ENCODE results near the gene RPS6KB1. TPM values are rescaled to one million over a fixed set of nuclear protein-coding genes. Genes with fewer than 3 reads are reported as not detected.

Gene RPS6KB1
- total RNA-seq, 3 donors from 2014 or later (not counting 1 experiment from before 2014, with no cell fraction given): 70.6 to 85.0 (median 78.2) TPM

DNA sequence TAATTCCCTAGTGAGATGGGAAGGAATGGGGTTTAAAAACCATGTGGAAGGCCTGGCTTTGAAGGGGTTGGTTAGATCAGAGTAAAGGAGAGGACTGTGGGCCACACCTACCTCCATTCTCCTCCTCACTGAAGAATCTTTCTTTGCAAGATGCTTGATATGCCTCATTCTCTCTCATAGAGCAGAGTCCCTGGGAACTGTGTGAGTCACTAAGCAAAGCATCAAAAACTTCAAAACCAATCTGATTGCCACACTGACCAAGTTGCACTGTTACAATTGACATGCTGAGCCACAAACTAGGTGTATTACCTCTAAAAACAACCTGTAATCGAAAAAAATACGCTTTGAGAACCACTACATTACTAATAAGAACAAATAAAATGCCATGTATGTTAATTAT, 2.2 kb upstream of the RPS6KB1 start:
- H3K27me3 ChIP-seq (ENCODE audit: control insufficient read depth, insufficient read depth, low read length): no peaks in the 10 kb centered on the region
- intact Hi-C loops (cut with micrococcal nuclease): no loop called here
- H3K27ac ChIP-seq (ENCODE audit: low read length): no peak overlapping the region
- Mint-ChIP-seq H3K27me3 (ENCODE audit: low read depth in 2 of 2) (no peaks in the 10 kb centered on the region), H3K27ac (peak overlapping the region in 1 of 2 donors; percentile 44), H3K36me3 (no peaks in the 10 kb centered on the region), H3K4me3 (peak overlapping the region; percentile 29), H3K4me1 (peaks cover 40 to 48% of the 10 kb centered on the region in 2 donors), H3K9me3 (no peaks in the 10 kb centered on the region)
- H3K9me3 ChIP-seq (ENCODE audit: control insufficient read depth, insufficient read depth, low read length): no peaks in the 10 kb centered on the region
- no peak overlapping the region for H3K4me3 ChIP-seq (ENCODE audit: low read length)
- TF ChIP-seq, protein P1, sequence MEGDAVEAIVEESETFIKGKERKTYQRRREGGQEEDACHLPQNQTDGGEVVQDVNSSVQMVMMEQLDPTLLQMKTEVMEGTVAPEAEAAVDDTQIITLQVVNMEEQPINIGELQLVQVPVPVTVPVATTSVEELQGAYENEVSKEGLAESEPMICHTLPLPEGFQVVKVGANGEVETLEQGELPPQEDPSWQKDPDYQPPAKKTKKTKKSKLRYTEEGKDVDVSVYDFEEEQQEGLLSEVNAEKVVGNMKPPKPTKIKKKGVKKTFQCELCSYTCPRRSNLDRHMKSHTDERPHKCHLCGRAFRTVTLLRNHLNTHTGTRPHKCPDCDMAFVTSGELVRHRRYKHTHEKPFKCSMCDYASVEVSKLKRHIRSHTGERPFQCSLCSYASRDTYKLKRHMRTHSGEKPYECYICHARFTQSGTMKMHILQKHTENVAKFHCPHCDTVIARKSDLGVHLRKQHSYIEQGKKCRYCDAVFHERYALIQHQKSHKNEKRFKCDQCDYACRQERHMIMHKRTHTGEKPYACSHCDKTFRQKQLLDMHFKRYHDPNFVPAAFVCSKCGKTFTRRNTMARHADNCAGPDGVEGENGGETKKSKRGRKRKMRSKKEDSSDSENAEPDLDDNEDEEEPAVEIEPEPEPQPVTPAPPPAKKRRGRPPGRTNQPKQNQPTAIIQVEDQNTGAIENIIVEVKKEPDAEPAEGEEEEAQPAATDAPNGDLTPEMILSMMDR (IDR thresholded peaks at IDR 0.05): no peak
- DNase-seq (no peak), ATAC-seq (no peak)
- peaks cover 24% of the 10 kb centered on the region for H3K4me1 ChIP-seq (ENCODE audit: control insufficient read depth, insufficient read depth, low read length)
- peaks cover 6% of the 10 kb centered on the region for H3K36me3 ChIP-seq (ENCODE audit: control insufficient read depth, insufficient read depth, low read length)
- no CpG with 5 or more reads among the region's 2 CpGs for WGBS (ENCODE audit: insufficient coverage)

DNA sequence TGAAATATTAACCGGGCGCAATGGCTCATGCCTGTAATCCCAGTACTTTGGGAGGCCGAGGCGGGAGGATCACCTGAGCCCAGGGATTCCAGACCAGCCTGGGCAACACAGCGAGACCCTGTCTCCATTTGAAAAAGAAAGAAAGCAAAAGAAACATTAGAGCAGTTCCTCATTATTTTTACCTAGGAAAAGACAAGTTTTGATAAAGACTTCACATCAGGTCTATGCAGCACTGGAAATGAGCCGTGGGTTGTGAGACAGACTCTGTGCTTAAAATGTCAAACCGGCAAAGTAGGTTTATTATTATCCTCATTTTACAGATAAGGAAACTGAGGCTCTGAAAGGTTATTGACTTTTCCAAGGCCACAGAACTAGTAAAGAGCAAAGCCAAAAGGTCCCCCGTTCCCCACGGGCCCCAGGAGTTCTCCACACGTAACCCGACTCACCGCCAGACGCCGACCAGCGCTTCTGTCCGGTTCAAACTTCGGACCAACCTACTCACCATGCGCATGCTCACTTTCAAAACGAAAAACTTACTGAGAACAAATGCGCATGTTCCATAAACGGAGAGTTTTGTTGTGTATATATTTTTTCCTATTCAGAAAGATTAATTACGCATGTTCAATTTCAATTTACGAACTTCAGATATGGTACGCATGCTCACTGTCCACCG, 534 bp upstream of the RPS6KB1 start:
- no peaks in the 10 kb centered on the region for H3K27me3 Mint-ChIP-seq (ENCODE audit: low read depth in 2 of 2)
- Histone ChIP-seq H3K4me3 (ENCODE audit: low read length) (peak overlapping the region; percentile 90), H3K27ac (ENCODE audit: low read length) (peak overlapping the region; percentile 94), H3K36me3 (ENCODE audit: control insufficient read depth, insufficient read depth, low read length) (peaks cover 4% of the 10 kb centered on the region), H3K9me3 (ENCODE audit: control insufficient read depth, insufficient read depth, low read length) (no peaks in the 10 kb centered on the region), H3K27me3 (ENCODE audit: control insufficient read depth, insufficient read depth, low read length) (no peaks in the 10 kb centered on the region), H3K4me1 (ENCODE audit: control insufficient read depth, insufficient read depth, low read length) (peaks cover 24% of the 10 kb centered on the region)
- peak overlapping the region; percentile 100 for H3K4me3 Mint-ChIP-seq
- intact Hi-C loops (cut with micrococcal nuclease): loop anchor here (2.0 kb wide), 2 partner anchors 56 to 274 kb away; partner anchors contain the start of gene CLTC
- H3K27ac Mint-ChIP-seq: peak overlapping the region; percentile 96 to 99
- no peaks in the 10 kb centered on the region for H3K36me3 Mint-ChIP-seq
- peaks cover 40 to 54% of the 10 kb centered on the region in 2 donors for H3K4me1 Mint-ChIP-seq
- no peaks in the 10 kb centered on the region for H3K9me3 Mint-ChIP-seq
- TF ChIP-seq, protein P1 (IDR thresholded peaks at IDR 0.05): no peak
- DNase-seq: no peak
- peak in 2 of 3 donors; percentile 37 to 45 for ATAC-seq
- WGBS (ENCODE audit: insufficient coverage): 11% methylated on average over 22 of the region's 25 CpGs

- Histone ChIP-seq H3K27ac (ENCODE audit: low read length) (peak overlapping the region; percentile 94), H3K4me3 (ENCODE audit: low read length) (peak overlapping the region; percentile 90), H3K9me3 (ENCODE audit: control insufficient read depth, insufficient read depth, low read length) (no peaks in the 10 kb centered on the region), H3K36me3 (ENCODE audit: control insufficient read depth, insufficient read depth, low read length) (no peaks in the 10 kb centered on the region), H3K27me3 (ENCODE audit: control insufficient read depth, insufficient read depth, low read length) (no peaks in the 10 kb centered on the region), H3K4me1 (ENCODE audit: control insufficient read depth, insufficient read depth, low read length) (peaks cover 24% of the 10 kb centered on the region)
- Mint-ChIP-seq H3K27me3 (ENCODE audit: low read depth in 2 of 2) (no peaks in the 10 kb centered on the region), H3K4me1 (peaks cover 40 to 46% of the 10 kb centered on the region in 2 donors), H3K27ac (peak overlapping the region; percentile 96 to 99), H3K36me3 (no peaks in the 10 kb centered on the region), H3K4me3 (peak overlapping the region; percentile 100), H3K9me3 (no peaks in the 10 kb centered on the region)
- DNase-seq (no peak), ATAC-seq (no peak)
- WGBS (ENCODE audit: insufficient coverage): under 1% methylated on average over 9 of the region's 11 CpGs
- TF ChIP-seq, protein P1 (IDR thresholded peaks at IDR 0.05): no peak
- intact Hi-C loops (cut with micrococcal nuclease): loop anchor here (1.0 to 2.0 kb wide), 3 partner anchors 57 to 275 kb away; partner anchors contain the start of genes CLTC and RNFT1
These were observed 767 bp downstream of the RPS6KB1 start for GRCh38 chr17:59893676-59894100.

All from natural killer cell (primary cell).